Type B pancreatic cell (in vitro differentiated cells): ENCODE measurements around the gene IGFBP7. TPM values are rescaled to one million over a fixed set of nuclear protein-coding genes. Genes with fewer than 3 reads are reported as not detected.
A peak's percentile ranks its signal among the peaks of the same experiment; 100 is the strongest.

ENCODE experiments used
- DNase-seq: peaks from one replicate; pipeline ENCODE4 v3.0.0; 2021; ENCODE audit warnings: mixed read lengths; ENCODE audit not compliant: unreplicated experiment; ENCODE audit errors: extremely low spot score
- H3K27ac Mint-ChIP-seq: 2 replicates; pipeline ENCODE4 v1.8.0; 2021; ENCODE audit warnings: mild to moderate bottlenecking, mixed read lengths
- H3K27me3 Mint-ChIP-seq: 2 replicates; pipeline ENCODE4 v1.8.0; 2021; ENCODE audit warnings: mixed read lengths
- H3K36me3 Mint-ChIP-seq: 2 replicates; pipeline ENCODE4 v1.8.0; 2021; ENCODE audit warnings: mixed read lengths
- H3K4me1 Mint-ChIP-seq: one replicate; pipeline ENCODE4 v1.8.0; 2021; ENCODE audit warnings: mixed read lengths; ENCODE audit not compliant: unreplicated experiment
- H3K4me3 Mint-ChIP-seq: 2 replicates; pipeline ENCODE4 v1.8.0; 2021; ENCODE audit warnings: mild to moderate bottlenecking, mixed read lengths
- H3K9me3 Mint-ChIP-seq: 2 replicates; pipeline ENCODE4 v1.8.0; 2021; ENCODE audit warnings: mixed read lengths
- CTCF ChIP-seq: fragments of 200-600 bp; sonication (generic); conservative IDR thresholded peaks from 2 replicates; pipeline ENCODE4 v1.5.0; 2021; ENCODE audit warnings: antibody characterized with exemption, mild to moderate bottlenecking
- total RNA-seq: library from RNA; stranded (reverse); gene quantifications from 2 replicates; pipeline ENCODE4 v1.2.1, GENCODE V29; 2021; ENCODE audit warnings: low replicate concordance

The IGFBP7 gene
- total RNA-seq, 1 donor from 2014 or later: 108 TPM

- Mint-ChIP-seq H3K9me3 (peaks cover 4% of the 10 kb centered on the region), H3K4me1 (peaks cover 63% of the 10 kb centered on the region), H3K36me3 (no peaks in the 10 kb centered on the region), H3K27ac (peak overlapping the region; percentile 69), H3K4me3 (peak overlapping the region; percentile 42), H3K27me3 (no peaks in the 10 kb centered on the region)
- TF ChIP-seq CTCF: no peak
- DNase-seq: no peak
Observed at GRCh38 chr4:57098415-57098814, 11.8 kb downstream of the IGFBP7 start.

GRCh38 chr4:57097711-57098110 is 12.5 kb downstream of the IGFBP7 start:
- H3K27ac Mint-ChIP-seq: peak overlapping the region; percentile 69
- TF ChIP-seq CTCF: no peak
- no peak for DNase-seq
- H3K4me3 Mint-ChIP-seq: peak overlapping the region; percentile 6
- H3K4me1 Mint-ChIP-seq: peaks cover 57% of the 10 kb centered on the region
- no peaks in the 10 kb centered on the region for H3K36me3 Mint-ChIP-seq
- no peaks in the 10 kb centered on the region for H3K27me3 Mint-ChIP-seq
- H3K9me3 Mint-ChIP-seq: peaks cover 4% of the 10 kb centered on the region

GRCh38 chr4:57095956-57096355 is 14.2 kb downstream of the IGFBP7 start:
- no peak for DNase-seq
- Mint-ChIP-seq H3K36me3 (no peaks in the 10 kb centered on the region), H3K27me3 (no peaks in the 10 kb centered on the region), H3K4me3 (no peak overlapping the region), H3K27ac (no peak overlapping the region), H3K4me1 (peaks cover 52% of the 10 kb centered on the region), H3K9me3 (peaks cover 2% of the 10 kb centered on the region)
- TF ChIP-seq CTCF: no peak

GRCh38 chr4:57095245-57095644 is 14.9 kb downstream of the IGFBP7 start:
- no peaks in the 10 kb centered on the region for H3K36me3 Mint-ChIP-seq
- H3K9me3 Mint-ChIP-seq: no peaks in the 10 kb centered on the region
- peaks cover 46% of the 10 kb centered on the region for H3K4me1 Mint-ChIP-seq

GRCh38 chr4:57094832-57095223 is 15.4 kb downstream of the IGFBP7 start:
- Mint-ChIP-seq H3K27me3 (no peaks in the 10 kb centered on the region), H3K9me3 (no peaks in the 10 kb centered on the region), H3K4me1 (peaks cover 45% of the 10 kb centered on the region), H3K27ac (no peak overlapping the region), H3K4me3 (no peak overlapping the region), H3K36me3 (no peaks in the 10 kb centered on the region)
- no peak for TF ChIP-seq CTCF
- no peak for DNase-seq

More at GRCh38 chr4:57095245-57095644, 14.9 kb downstream of the IGFBP7 start:
- Mint-ChIP-seq H3K27ac (no peak overlapping the region), H3K4me3 (no peak overlapping the region), H3K27me3 (no peaks in the 10 kb centered on the region)
- no peak for TF ChIP-seq CTCF
- DNase-seq: no peak
